ENCODE results near the gene MAGEB6.

GRCh38 chrX:26215869-26216268 is 23.6 kb downstream of the MAGEB6 start, which contains the start of gene MAGEB5:
- TF ChIP-seq POLR2A (IDR thresholded peaks at IDR 0.05), result no peak
- TF ChIP-seq, protein P1, sequence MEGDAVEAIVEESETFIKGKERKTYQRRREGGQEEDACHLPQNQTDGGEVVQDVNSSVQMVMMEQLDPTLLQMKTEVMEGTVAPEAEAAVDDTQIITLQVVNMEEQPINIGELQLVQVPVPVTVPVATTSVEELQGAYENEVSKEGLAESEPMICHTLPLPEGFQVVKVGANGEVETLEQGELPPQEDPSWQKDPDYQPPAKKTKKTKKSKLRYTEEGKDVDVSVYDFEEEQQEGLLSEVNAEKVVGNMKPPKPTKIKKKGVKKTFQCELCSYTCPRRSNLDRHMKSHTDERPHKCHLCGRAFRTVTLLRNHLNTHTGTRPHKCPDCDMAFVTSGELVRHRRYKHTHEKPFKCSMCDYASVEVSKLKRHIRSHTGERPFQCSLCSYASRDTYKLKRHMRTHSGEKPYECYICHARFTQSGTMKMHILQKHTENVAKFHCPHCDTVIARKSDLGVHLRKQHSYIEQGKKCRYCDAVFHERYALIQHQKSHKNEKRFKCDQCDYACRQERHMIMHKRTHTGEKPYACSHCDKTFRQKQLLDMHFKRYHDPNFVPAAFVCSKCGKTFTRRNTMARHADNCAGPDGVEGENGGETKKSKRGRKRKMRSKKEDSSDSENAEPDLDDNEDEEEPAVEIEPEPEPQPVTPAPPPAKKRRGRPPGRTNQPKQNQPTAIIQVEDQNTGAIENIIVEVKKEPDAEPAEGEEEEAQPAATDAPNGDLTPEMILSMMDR (IDR thresholded peaks at IDR 0.05), result no peak
- no peak for TF ChIP-seq EP300 (IDR thresholded peaks at IDR 0.05)

Data from ovary (tissue), 3 donors.